Suprapubic skin (tissue), 4 donors: ENCODE data around the gene TNFAIP3.

Experiments
- EP300 ChIP-seq: sonication (generic); formaldehyde crosslinking; IDR thresholded peaks from one replicate; pipeline ENCODE4 v1.6.1; 2017; ENCODE audit warnings: antibody characterized with exemption
- POLR2AphosphoS5 ChIP-seq, 3 donors: sonication (generic); formaldehyde crosslinking; IDR thresholded peaks; one replicate each; pipeline ENCODE4 v1.6.1; 2017; ENCODE audit warnings: antibody characterized with exemption in 3 of 3
- TF ChIP-seq, protein P1 (sequence below), 2 donors: fragments of 200-600 bp in 1 of 2; fragments of 450-650 bp in 1 of 2; sonication (generic) in 1 of 2; IDR thresholded peaks; one replicate each; pipeline ENCODE4 v1.5.1; 2016 to 2019; ENCODE audit warnings: antibody characterized with exemption in 2 of 2, mild to moderate bottlenecking in 1 of 2, moderate library complexity in 1 of 2

DNA sequence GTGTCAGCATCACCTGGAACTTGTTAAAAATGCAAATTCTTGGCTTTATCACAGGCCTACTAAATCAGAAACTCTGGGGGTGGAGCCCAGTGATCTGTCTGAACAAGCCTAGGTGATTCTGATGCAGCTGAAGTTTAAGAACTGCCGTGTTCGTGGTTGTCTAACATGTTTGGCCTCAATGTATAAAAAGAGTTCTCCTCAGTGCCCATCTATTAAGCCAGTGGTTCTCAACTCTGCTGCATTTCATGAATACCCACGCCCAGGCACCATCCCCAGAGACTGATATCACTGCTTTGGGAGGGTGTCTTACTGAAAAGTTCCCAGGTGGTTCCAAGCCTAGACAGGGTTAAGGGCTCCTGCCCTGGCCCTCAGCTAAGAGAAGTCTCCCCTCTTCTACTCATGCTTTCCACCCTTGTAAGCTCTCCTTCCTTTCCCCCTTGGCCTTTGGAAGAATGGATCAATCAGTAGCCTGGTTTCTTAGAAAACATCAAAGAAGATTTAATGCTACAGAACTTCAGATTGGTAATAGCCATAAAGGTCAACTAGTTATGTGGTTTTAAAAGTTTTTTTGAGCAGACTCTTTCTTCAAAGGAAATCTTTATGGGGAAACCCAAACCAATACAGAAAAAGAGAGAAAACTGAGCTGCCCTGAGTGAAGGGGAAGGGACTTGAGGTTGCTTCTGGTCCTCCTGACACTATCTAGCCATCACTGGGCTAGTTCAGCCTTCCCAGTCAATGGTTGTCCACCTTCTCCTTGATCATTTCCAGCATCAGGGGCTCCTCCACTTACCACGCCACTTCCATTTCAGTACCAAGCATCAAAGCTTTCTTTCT lies 38.9 kb upstream of the TNFAIP3 start:
- TF ChIP-seq POLR2AphosphoS5 (IDR thresholded peaks at IDR 0.05): no peak
- TF ChIP-seq, protein P1, sequence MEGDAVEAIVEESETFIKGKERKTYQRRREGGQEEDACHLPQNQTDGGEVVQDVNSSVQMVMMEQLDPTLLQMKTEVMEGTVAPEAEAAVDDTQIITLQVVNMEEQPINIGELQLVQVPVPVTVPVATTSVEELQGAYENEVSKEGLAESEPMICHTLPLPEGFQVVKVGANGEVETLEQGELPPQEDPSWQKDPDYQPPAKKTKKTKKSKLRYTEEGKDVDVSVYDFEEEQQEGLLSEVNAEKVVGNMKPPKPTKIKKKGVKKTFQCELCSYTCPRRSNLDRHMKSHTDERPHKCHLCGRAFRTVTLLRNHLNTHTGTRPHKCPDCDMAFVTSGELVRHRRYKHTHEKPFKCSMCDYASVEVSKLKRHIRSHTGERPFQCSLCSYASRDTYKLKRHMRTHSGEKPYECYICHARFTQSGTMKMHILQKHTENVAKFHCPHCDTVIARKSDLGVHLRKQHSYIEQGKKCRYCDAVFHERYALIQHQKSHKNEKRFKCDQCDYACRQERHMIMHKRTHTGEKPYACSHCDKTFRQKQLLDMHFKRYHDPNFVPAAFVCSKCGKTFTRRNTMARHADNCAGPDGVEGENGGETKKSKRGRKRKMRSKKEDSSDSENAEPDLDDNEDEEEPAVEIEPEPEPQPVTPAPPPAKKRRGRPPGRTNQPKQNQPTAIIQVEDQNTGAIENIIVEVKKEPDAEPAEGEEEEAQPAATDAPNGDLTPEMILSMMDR (IDR thresholded peaks at IDR 0.05): no peak
- TF ChIP-seq EP300: no peak
